Astrocyte (in vitro differentiated cells and primary cell): ENCODE data around the gene PLEKHN1. TPM values are rescaled to one million over a fixed set of nuclear protein-coding genes. Genes with fewer than 3 reads are reported as not detected.
A peak's percentile ranks its signal among the peaks of the same experiment; 100 is the strongest.

Experiments used
- DNase-seq: peaks from one replicate; pipeline ENCODE4 v3.0.0-alpha.2; 2010; ENCODE audit warnings: low read depth
- FAIRE-seq: peaks from 2 replicates; lab custom pipeline; 2011; peaks lifted over from hg19 to GRCh38; lab: Jason Lieb, UNC
- H2AFZ ChIP-seq: 2 replicates; pipeline ENCODE4 v1.6.0; 2012; ENCODE audit warnings: low read depth, low read length, inconsistent platforms
- H3K27ac ChIP-seq: 2 replicates; pipeline ENCODE4 v1.5.1; 2011; ENCODE audit warnings: low read depth, low read length, inconsistent platforms
- H3K27me3 ChIP-seq: 2 replicates; pipeline ENCODE4 v1.6.0; 2011; ENCODE audit warnings: low read length, inconsistent platforms; ENCODE audit not compliant: insufficient read depth
- H3K36me3 ChIP-seq: 2 replicates; pipeline ENCODE4 v1.5.1; 2011; ENCODE audit warnings: low read length, inconsistent platforms; ENCODE audit not compliant: insufficient read depth
- H3K4me1 ChIP-seq: 2 replicates; pipeline ENCODE4 v1.5.1; 2011; ENCODE audit warnings: low read length, inconsistent platforms; ENCODE audit not compliant: insufficient read depth
- H3K4me2 ChIP-seq: 2 replicates; pipeline ENCODE4 v1.6.0; 2012; ENCODE audit warnings: low read length, inconsistent platforms
- H3K4me3 ChIP-seq: 2 replicates; pipeline ENCODE4 v1.5.1; 2011; ENCODE audit warnings: low read depth, mild to moderate bottlenecking, low read length, inconsistent platforms; ENCODE audit not compliant: insufficient read depth
- H3K79me2 ChIP-seq: 2 replicates; pipeline ENCODE4 v1.6.0; 2012; ENCODE audit warnings: mild to moderate bottlenecking, low read length, inconsistent platforms; ENCODE audit not compliant: insufficient read depth
- H3K9ac ChIP-seq: 2 replicates; pipeline ENCODE4 v1.6.0; 2012; ENCODE audit warnings: mild to moderate bottlenecking, low read length, inconsistent platforms
- H3K9me3 ChIP-seq: 2 replicates; pipeline ENCODE4 v1.5.1; 2012; ENCODE audit warnings: low read depth, mild to moderate bottlenecking, low read length, inconsistent platforms; ENCODE audit not compliant: insufficient read depth
- H4K20me1 ChIP-seq: 2 replicates; pipeline ENCODE4 v1.6.0; 2012; ENCODE audit warnings: low read length, inconsistent platforms; ENCODE audit not compliant: insufficient read depth
- H3K27ac Mint-ChIP-seq: one replicate; pipeline ENCODE4 v1.8.0; 2021; ENCODE audit warnings: mild to moderate bottlenecking, mixed read lengths; ENCODE audit not compliant: unreplicated experiment
- H3K27me3 Mint-ChIP-seq: one replicate; pipeline ENCODE4 v1.8.0; 2021; ENCODE audit warnings: low read depth, mixed read lengths; ENCODE audit not compliant: unreplicated experiment
- H3K36me3 Mint-ChIP-seq: one replicate; pipeline ENCODE4 v1.8.0; 2021; ENCODE audit warnings: low read depth, mixed read lengths; ENCODE audit not compliant: unreplicated experiment
- H3K4me1 Mint-ChIP-seq: one replicate; pipeline ENCODE4 v1.8.0; 2021; ENCODE audit warnings: low read depth, mixed read lengths; ENCODE audit not compliant: unreplicated experiment
- H3K4me3 Mint-ChIP-seq: one replicate; pipeline ENCODE4 v1.8.0; 2021; ENCODE audit warnings: mild to moderate bottlenecking, moderate library complexity, mixed read lengths; ENCODE audit not compliant: unreplicated experiment
- H3K9me3 Mint-ChIP-seq: one replicate; pipeline ENCODE4 v1.8.0; 2021; ENCODE audit warnings: mild to moderate bottlenecking, mixed read lengths; ENCODE audit not compliant: unreplicated experiment
- CTCF ChIP-seq: IDR thresholded peaks from 2 replicates; pipeline ENCODE4 v1.5.1; 2011; ENCODE audit warnings: low read depth, mild to moderate bottlenecking, inconsistent platforms, low read length, moderate library complexity; ENCODE audit not compliant: insufficient read depth
- EZH2 ChIP-seq: IDR thresholded peaks from 2 replicates; pipeline ENCODE4 v1.6.1; 2012; ENCODE audit warnings: mild to moderate bottlenecking, low read length, inconsistent platforms; ENCODE audit not compliant: insufficient read depth
- total RNA-seq: library from RNA; stranded (reverse); gene quantifications from 2 replicates; pipeline ENCODE4 v1.2.1, GENCODE V29; 2021

PLEKHN1 gene
- total RNA-seq, 1 donor from 2014 or later, result 2.4 TPM

- H2AFZ ChIP-seq, result no peak overlapping the region
- Mint-ChIP-seq H3K36me3 (peaks cover 8% of the 10 kb centered on the region), H3K4me3 (peak overlapping the region; percentile 79), H3K27ac (no peak overlapping the region), H3K9me3 (no peaks in the 10 kb centered on the region), H3K27me3 (no peaks in the 10 kb centered on the region), H3K4me1 (peaks cover 9% of the 10 kb centered on the region)
- DNase-seq (no peak), FAIRE-seq (no peak)
- H3K4me1 ChIP-seq, result peaks cover 14% of the 10 kb centered on the region
- no peaks in the 10 kb centered on the region for H3K27me3 ChIP-seq
- no peaks in the 10 kb centered on the region for H3K9me3 ChIP-seq
- H3K27ac ChIP-seq, result peak overlapping the region; percentile 42
- no peaks in the 10 kb centered on the region for H3K36me3 ChIP-seq
- peak overlapping the region; percentile 97 for H3K9ac ChIP-seq
- H4K20me1 ChIP-seq, result peaks cover 27% of the 10 kb centered on the region
- peak overlapping the region; percentile 59 for H3K4me3 ChIP-seq
- H3K4me2 ChIP-seq, result peak overlapping the region; percentile 95
- H3K79me2 ChIP-seq, result no peaks in the 10 kb centered on the region
- TF ChIP-seq EZH2 (peak; percentile 78), CTCF (no peak)
Observed at GRCh38 chr1:998995-999724, 32.9 kb downstream of the PLEKHN1 start.

GRCh38 chr1:999725-1000356 lies 33.6 kb downstream of the PLEKHN1 start, which contains the start of gene HES4:
HES4 (minus strand) TSS chr1:1000097; CDS start chr1:999973, 124 bp downstream.
- TF ChIP-seq EZH2, result no peak
- TF ChIP-seq CTCF, result no peak
- peaks cover 8% of the 10 kb centered on the region for H3K36me3 Mint-ChIP-seq
- Histone ChIP-seq H3K9me3 (no peaks in the 10 kb centered on the region), H3K27ac (peak within 1 kb of the TSS; percentile 98), H3K4me3 (peak within 1 kb of the TSS; percentile 67), H3K27me3 (no peaks in the 10 kb centered on the region), H3K9ac (peak within 1 kb of the TSS; percentile 97), H2AFZ (peak within 1 kb of the TSS; percentile 61), H4K20me1 (peaks cover 34% of the 10 kb centered on the region), H3K4me1 (peaks cover 17% of the 10 kb centered on the region), H3K36me3 (no peaks in the 10 kb centered on the region), H3K4me2 (peak within 1 kb of the TSS; percentile 95), H3K79me2 (no peaks in the 10 kb centered on the region)
- peak within 1 kb of the TSS; percentile 99 for H3K27ac Mint-ChIP-seq
- H3K27me3 Mint-ChIP-seq, result no peaks in the 10 kb centered on the region
- DNase-seq (peak; percentile 82), FAIRE-seq (no peak)
- H3K4me1 Mint-ChIP-seq, result peaks cover 14% of the 10 kb centered on the region
- peak within 1 kb of the TSS; percentile 94 for H3K4me3 Mint-ChIP-seq
- H3K9me3 Mint-ChIP-seq, result no peaks in the 10 kb centered on the region
